Liver (tissue), 9 donors: ENCODE measurements around the gene USH2A. TPM values are rescaled to one million over a fixed set of nuclear protein-coding genes. Genes with fewer than 3 reads are reported as not detected.

Experiments used
- DNase-seq: peaks from one replicate; pipeline ENCODE4 v3.0.0-alpha.2; 2017; ENCODE audit warnings: low spot score
- H3K27ac ChIP-seq, 2 donors: one replicate each; pipeline ENCODE4 v1.7.0; 2013; ENCODE audit warnings: inconsistent platforms in 2 of 2, low read length in 2 of 2, control low read depth in 1 of 2, low read depth in 1 of 2, mild to moderate bottlenecking in 1 of 2
- H3K27me3 ChIP-seq, 4 donors: one replicate each; pipeline versions ENCODE4 v1.6.1 to v1.7.0; 2013; ENCODE audit warnings: low read length in 3 of 4, inconsistent platforms in 1 of 4, mild to moderate bottlenecking in 1 of 4, moderate library complexity in 1 of 4; ENCODE audit not compliant: control insufficient read depth in 4 of 4, insufficient read depth in 4 of 4
- H3K36me3 ChIP-seq, 4 donors: one replicate each; pipeline versions ENCODE4 v1.6.1 to v1.7.0; 2013; ENCODE audit warnings: low read length in 3 of 4, mild to moderate bottlenecking in 3 of 4, low read depth in 1 of 4, moderate library complexity in 1 of 4; ENCODE audit not compliant: control insufficient read depth in 4 of 4, insufficient read depth in 3 of 4
- H3K4me1 ChIP-seq, 4 donors: one replicate each; pipeline versions ENCODE4 v1.6.1 to v1.7.0; 2013; ENCODE audit warnings: low read length in 3 of 4, mild to moderate bottlenecking in 3 of 4, moderate library complexity in 1 of 4; ENCODE audit not compliant: control insufficient read depth in 4 of 4, insufficient read depth in 4 of 4
- H3K4me3 ChIP-seq, 3 donors: one replicate each; pipeline versions ENCODE4 v1.6.1 to v1.7.0; 2013; ENCODE audit warnings: low read length in 3 of 3, control low read depth in 1 of 3, low read depth in 1 of 3, mild to moderate bottlenecking in 1 of 3
- H3K9ac ChIP-seq, 2 donors: one replicate each; pipeline ENCODE4 v1.7.0; 2013; ENCODE audit warnings: low read length in 2 of 2, mild to moderate bottlenecking in 2 of 2, moderate library complexity in 2 of 2, control low read depth in 1 of 2, low read depth in 1 of 2
- H3K9me3 ChIP-seq, 4 donors: one replicate each; pipeline versions ENCODE4 v1.6.1 to v1.7.0; 2013; ENCODE audit warnings: low read length in 3 of 4; ENCODE audit not compliant: control insufficient read depth in 4 of 4
- EGR1 ChIP-seq, 2 donors: IDR thresholded peaks; 2 replicates each; pipeline ENCODE4 v1.6.1; 2016 to 2018; ENCODE audit warnings: antibody characterized with exemption in 2 of 2, low read depth in 2 of 2
- FOXA1 ChIP-seq: IDR thresholded peaks from 2 replicates; pipeline ENCODE4 v1.6.1; 2016; ENCODE audit warnings: antibody characterized with exemption
- FOXA2 ChIP-seq: IDR thresholded peaks from 2 replicates; pipeline ENCODE4 v1.6.1; 2016; ENCODE audit warnings: antibody characterized with exemption
- GABPA ChIP-seq, 2 donors: IDR thresholded peaks in 1 of 2; conservative IDR thresholded peaks in 1 of 2; 2 replicates each; pipeline ENCODE4 v1.6.1; 2016; ENCODE audit warnings: antibody characterized with exemption in 2 of 2, mild to moderate bottlenecking in 1 of 2, moderate library complexity in 1 of 2
- HNF4A ChIP-seq, 2 donors: conservative IDR thresholded peaks; 2 replicates each; pipeline ENCODE4 v1.6.1; 2016; ENCODE audit warnings: antibody characterized with exemption in 2 of 2, mild to moderate bottlenecking in 2 of 2
- HNF4G ChIP-seq: IDR thresholded peaks from 2 replicates; pipeline ENCODE4 v1.6.1; 2016; ENCODE audit warnings: antibody characterized with exemption
- JUND ChIP-seq, 2 donors: IDR thresholded peaks; 2 replicates each; pipeline ENCODE4 v1.6.1; 2016; ENCODE audit warnings: antibody characterized with exemption in 2 of 2
- NR2F2 ChIP-seq: IDR thresholded peaks from 2 replicates; pipeline ENCODE4 v1.6.1; 2016; ENCODE audit warnings: antibody characterized with exemption
- RAD21 ChIP-seq, 2 donors: IDR thresholded peaks; 2 replicates each; pipeline ENCODE4 v1.6.1; 2016; ENCODE audit warnings: antibody characterized with exemption in 2 of 2, mild to moderate bottlenecking in 2 of 2
- RXRA ChIP-seq, 2 donors: IDR thresholded peaks; 2 replicates each; pipeline ENCODE4 v1.6.1; 2017 to 2018; ENCODE audit warnings: antibody characterized with exemption in 2 of 2, mild to moderate bottlenecking in 1 of 2
- SP1 ChIP-seq: IDR thresholded peaks from 2 replicates; pipeline ENCODE4 v1.6.1; 2018; ENCODE audit warnings: antibody characterized with exemption, mild to moderate bottlenecking
- TAF1 ChIP-seq: conservative IDR thresholded peaks from 2 replicates; pipeline ENCODE4 v1.6.1; 2016; ENCODE audit warnings: antibody characterized with exemption, mild to moderate bottlenecking
- YY1 ChIP-seq: IDR thresholded peaks from 2 replicates; pipeline ENCODE4 v1.6.1; 2016; ENCODE audit warnings: antibody characterized with exemption, mild to moderate bottlenecking
- WGBS: extraction: QIAGEN DNeasy Blood & Tissue Kit; methylation state at CpG from one replicate; pipeline ENCODE4 v1.1.7; 2013; 5-methylcytosine and 5-hydroxymethylcytosine counted together
- polyA plus RNA-seq, 2 donors: library from polyadenylated mRNA; stranded (reverse) in 1 of 2; unstranded in 1 of 2; fragments of 200-250 nt in 1 of 2; fragments of >200 nt in 1 of 2; fragmentation: Nextera tagmentation in 1 of 2; extraction: Ambion mirVana in 1 of 2; gene quantifications; one replicate each; pipeline versions ENCODE4 v1.2.1 to v1.2.3, GENCODE V29; 2013 to 2015
- total RNA-seq, 2 donors: library from RNA; depleted of rRNA; stranded (reverse); fragments of >200 nt; gene quantifications; one replicate each; pipeline ENCODE4 v1.2.3, GENCODE V29; 2014
- TF ChIP-seq, protein P1 (sequence below): IDR thresholded peaks from 2 replicates; pipeline ENCODE4 v1.6.1; 2016; ENCODE audit warnings: antibody characterized with exemption, mild to moderate bottlenecking
- TF ChIP-seq, protein P2 (sequence below): IDR thresholded peaks from 2 replicates; pipeline ENCODE4 v1.6.1; 2016; ENCODE audit warnings: antibody characterized with exemption
- TF ChIP-seq, protein P3 (sequence below): IDR thresholded peaks from 2 replicates; pipeline ENCODE4 v1.6.1; 2016; ENCODE audit warnings: antibody characterized with exemption
- TF ChIP-seq, protein P4 (sequence below): fragments of 150-350 bp; IDR thresholded peaks from 2 replicates; pipeline ENCODE4 v1.5.1; 2017; ENCODE audit warnings: improper control_type of control experiment, low read depth, low read length; ENCODE audit not compliant: missing input control
- TF ChIP-seq, protein P5 (sequence below): IDR thresholded peaks from 2 replicates; pipeline ENCODE4 v1.6.1; 2016; ENCODE audit warnings: antibody characterized with exemption
- donor health status: healthy.
- donor health status: healthy.
- donor health status: healthy.
- donor health status: healthy.
- donor health status: healthy.

USH2A gene
- total and polyA plus RNA-seq, 4 donors, result 0.14 to 1.0 (median 0.31) TPM

DNA sequence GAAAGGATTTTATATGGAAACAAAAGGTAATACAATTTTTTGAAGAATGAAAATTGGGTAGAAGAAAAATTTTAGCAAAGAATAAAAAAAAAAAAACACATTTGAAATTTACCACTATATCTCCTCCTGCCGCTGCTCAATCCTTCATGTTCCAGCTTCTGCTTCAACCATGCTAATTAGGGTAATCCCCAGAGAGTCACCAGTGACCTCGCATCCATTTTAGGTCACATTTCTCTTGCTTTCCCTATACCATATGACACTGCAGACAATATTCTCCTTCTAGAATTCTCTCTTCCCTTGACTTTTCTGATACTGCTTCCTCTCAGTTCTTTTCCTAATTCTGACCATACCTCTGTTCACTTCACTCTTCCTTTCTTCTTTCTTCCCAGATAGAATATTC, 237.1 kb downstream of the USH2A start:
- Histone ChIP-seq H3K36me3 (no peaks in the 10 kb centered on the region), H3K4me3 (no peak overlapping the region), H3K27me3 (no peaks in the 10 kb centered on the region), H3K9ac (no peak overlapping the region), H3K4me1 (no peaks in the 10 kb centered on the region), H3K27ac (no peak overlapping the region), H3K9me3 (no peaks in the 10 kb centered on the region)
- 82% methylated on average over 2 of the region's 2 CpGs for WGBS
- no peak for DNase-seq
- TF ChIP-seq, protein P1, sequence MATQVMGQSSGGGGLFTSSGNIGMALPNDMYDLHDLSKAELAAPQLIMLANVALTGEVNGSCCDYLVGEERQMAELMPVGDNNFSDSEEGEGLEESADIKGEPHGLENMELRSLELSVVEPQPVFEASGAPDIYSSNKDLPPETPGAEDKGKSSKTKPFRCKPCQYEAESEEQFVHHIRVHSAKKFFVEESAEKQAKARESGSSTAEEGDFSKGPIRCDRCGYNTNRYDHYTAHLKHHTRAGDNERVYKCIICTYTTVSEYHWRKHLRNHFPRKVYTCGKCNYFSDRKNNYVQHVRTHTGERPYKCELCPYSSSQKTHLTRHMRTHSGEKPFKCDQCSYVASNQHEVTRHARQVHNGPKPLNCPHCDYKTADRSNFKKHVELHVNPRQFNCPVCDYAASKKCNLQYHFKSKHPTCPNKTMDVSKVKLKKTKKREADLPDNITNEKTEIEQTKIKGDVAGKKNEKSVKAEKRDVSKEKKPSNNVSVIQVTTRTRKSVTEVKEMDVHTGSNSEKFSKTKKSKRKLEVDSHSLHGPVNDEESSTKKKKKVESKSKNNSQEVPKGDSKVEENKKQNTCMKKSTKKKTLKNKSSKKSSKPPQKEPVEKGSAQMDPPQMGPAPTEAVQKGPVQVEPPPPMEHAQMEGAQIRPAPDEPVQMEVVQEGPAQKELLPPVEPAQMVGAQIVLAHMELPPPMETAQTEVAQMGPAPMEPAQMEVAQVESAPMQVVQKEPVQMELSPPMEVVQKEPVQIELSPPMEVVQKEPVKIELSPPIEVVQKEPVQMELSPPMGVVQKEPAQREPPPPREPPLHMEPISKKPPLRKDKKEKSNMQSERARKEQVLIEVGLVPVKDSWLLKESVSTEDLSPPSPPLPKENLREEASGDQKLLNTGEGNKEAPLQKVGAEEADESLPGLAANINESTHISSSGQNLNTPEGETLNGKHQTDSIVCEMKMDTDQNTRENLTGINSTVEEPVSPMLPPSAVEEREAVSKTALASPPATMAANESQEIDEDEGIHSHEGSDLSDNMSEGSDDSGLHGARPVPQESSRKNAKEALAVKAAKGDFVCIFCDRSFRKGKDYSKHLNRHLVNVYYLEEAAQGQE, result no peak
- TF ChIP-seq, protein P2, sequence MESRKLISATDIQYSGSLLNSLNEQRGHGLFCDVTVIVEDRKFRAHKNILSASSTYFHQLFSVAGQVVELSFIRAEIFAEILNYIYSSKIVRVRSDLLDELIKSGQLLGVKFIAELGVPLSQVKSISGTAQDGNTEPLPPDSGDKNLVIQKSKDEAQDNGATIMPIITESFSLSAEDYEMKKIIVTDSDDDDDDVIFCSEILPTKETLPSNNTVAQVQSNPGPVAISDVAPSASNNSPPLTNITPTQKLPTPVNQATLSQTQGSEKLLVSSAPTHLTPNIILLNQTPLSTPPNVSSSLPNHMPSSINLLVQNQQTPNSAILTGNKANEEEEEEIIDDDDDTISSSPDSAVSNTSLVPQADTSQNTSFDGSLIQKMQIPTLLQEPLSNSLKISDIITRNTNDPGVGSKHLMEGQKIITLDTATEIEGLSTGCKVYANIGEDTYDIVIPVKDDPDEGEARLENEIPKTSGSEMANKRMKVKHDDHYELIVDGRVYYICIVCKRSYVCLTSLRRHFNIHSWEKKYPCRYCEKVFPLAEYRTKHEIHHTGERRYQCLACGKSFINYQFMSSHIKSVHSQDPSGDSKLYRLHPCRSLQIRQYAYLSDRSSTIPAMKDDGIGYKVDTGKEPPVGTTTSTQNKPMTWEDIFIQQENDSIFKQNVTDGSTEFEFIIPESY, result no peak
- TF ChIP-seq HNF4G (no peak), TAF1 (no peak)
- TF ChIP-seq, protein P3, sequence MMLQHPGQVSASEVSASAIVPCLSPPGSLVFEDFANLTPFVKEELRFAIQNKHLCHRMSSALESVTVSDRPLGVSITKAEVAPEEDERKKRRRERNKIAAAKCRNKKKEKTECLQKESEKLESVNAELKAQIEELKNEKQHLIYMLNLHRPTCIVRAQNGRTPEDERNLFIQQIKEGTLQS, result no peak

DNA sequence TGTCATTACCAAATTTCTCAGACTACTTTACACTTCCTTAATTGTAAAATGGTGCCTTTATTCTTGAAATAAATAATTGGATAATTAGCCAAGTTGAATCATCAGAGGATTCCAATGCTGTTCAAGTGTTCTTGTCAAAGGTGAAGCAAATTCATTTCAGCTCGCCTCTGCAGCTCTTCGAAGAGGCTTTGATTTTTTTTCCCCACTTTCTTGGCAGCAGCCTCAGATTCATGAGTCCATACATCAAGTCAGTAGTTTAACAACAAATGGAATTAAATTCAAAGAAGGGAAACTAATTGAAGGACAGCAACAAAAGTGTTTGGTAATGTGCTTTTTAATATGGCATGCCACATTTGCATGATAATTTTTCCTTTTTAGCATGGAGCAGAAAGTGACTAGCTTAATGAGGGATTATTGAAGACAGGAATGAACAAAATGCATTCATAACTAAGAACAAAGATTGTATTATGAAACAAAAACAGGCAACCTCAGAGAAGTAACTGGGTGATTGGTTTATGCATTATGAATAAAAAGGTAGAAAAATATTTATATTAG, 239.0 kb downstream of the USH2A start:
- Histone ChIP-seq H3K4me3 (no peak overlapping the region), H3K27me3 (no peaks in the 10 kb centered on the region), H3K36me3 (no peaks in the 10 kb centered on the region), H3K9me3 (no peaks in the 10 kb centered on the region), H3K4me1 (no peaks in the 10 kb centered on the region), H3K27ac (no peak overlapping the region), H3K9ac (no peak overlapping the region)
- WGBS, result 77% methylated on average over 2 of the region's 2 CpGs
- TF ChIP-seq, protein P3, result no peak
- TF ChIP-seq, protein P4, sequence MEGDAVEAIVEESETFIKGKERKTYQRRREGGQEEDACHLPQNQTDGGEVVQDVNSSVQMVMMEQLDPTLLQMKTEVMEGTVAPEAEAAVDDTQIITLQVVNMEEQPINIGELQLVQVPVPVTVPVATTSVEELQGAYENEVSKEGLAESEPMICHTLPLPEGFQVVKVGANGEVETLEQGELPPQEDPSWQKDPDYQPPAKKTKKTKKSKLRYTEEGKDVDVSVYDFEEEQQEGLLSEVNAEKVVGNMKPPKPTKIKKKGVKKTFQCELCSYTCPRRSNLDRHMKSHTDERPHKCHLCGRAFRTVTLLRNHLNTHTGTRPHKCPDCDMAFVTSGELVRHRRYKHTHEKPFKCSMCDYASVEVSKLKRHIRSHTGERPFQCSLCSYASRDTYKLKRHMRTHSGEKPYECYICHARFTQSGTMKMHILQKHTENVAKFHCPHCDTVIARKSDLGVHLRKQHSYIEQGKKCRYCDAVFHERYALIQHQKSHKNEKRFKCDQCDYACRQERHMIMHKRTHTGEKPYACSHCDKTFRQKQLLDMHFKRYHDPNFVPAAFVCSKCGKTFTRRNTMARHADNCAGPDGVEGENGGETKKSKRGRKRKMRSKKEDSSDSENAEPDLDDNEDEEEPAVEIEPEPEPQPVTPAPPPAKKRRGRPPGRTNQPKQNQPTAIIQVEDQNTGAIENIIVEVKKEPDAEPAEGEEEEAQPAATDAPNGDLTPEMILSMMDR, result no peak
- TF ChIP-seq NR2F2 (no peak), GABPA (IDR thresholded peaks at IDR 0.05 in 1 of 2, conservative IDR thresholded peaks at IDR 0.05 in 1 of 2) (no peak), FOXA1 (no peak), FOXA2 (no peak), SP1 (no peak), JUND (IDR thresholded peaks at IDR 0.05) (no peak), RAD21 (IDR thresholded peaks at IDR 0.05) (no peak), HNF4A (conservative IDR thresholded peaks at IDR 0.05) (no peak), RXRA (IDR thresholded peaks at IDR 0.05) (no peak), EGR1 (IDR thresholded peaks at IDR 0.05; ENCODE audit: low read depth in 2 of 2) (no peak), YY1 (no peak), HNF4G (no peak)
- TF ChIP-seq, protein P1, result no peak
- TF ChIP-seq, protein P2, result no peak
- TF ChIP-seq, protein P5, sequence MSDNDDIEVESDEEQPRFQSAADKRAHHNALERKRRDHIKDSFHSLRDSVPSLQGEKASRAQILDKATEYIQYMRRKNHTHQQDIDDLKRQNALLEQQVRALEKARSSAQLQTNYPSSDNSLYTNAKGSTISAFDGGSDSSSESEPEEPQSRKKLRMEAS, result no peak
- no peak for DNase-seq
